ENCODE measurements around the gene CBARP. TPM values are rescaled to one million over a fixed set of nuclear protein-coding genes. Genes with fewer than 3 reads are reported as not detected.

The CBARP gene
- total RNA-seq, 1 experiment from 2014 or later: 23.8 TPM

- no peak for TF ChIP-seq CBX3 (IDR thresholded peaks at IDR 0.05; ENCODE audit: low read depth)
- TF ChIP-seq REST (IDR thresholded peaks at IDR 0.05; ENCODE audit: low read depth): no peak
- no peak for TF ChIP-seq POLR2AphosphoS5 (IDR thresholded peaks at IDR 0.05; ENCODE audit: low read depth, low read length)
- no peak for TF ChIP-seq EZH2phosphoT487 (IDR thresholded peaks at IDR 0.05; ENCODE audit: borderline replicate concordance)
- no peak for TF ChIP-seq MAX (IDR thresholded peaks at IDR 0.05)
- no peak for TF ChIP-seq EGR1 (IDR thresholded peaks at IDR 0.05; ENCODE audit: low read depth)
- TF ChIP-seq EZH2 (IDR thresholded peaks at IDR 0.05): no peak
- no peak for TF ChIP-seq ZFX (IDR thresholded peaks at IDR 0.05)
- Histone ChIP-seq H4K20me1 (ENCODE audit: insufficient read depth) (no peaks in the 10 kb centered on the region), H3K27ac (ENCODE audit: low read depth, low read length) (peak overlapping the region; percentile 14; the same call in 1 of the 2 replicates), H3K79me2 (ENCODE audit: insufficient read depth, low read length) (peaks cover 11% of the 10 kb centered on the region; the same call in 1 of the 2 replicates), H3K27me3 (ENCODE audit: insufficient read depth, low read length) (no peaks in the 10 kb centered on the region), H3K4me3 (replicated peaks in 1 of 2; ENCODE audit: low read depth in 1 of 2, low read length in 2 of 2) (no peak overlapping the region), H3K4me1 (ENCODE audit: control insufficient read depth in 1 of 2, insufficient read depth in 2 of 2, low read length in 2 of 2) (peaks cover 15 to 25% of the 10 kb centered on the region in 2 experiments), H3K9me2 (ENCODE audit: insufficient read depth) (no peaks in the 10 kb centered on the region), H3K9me3 (ENCODE audit: control insufficient read depth in 1 of 2, insufficient read depth in 1 of 2, low read depth in 1 of 2, low read length in 2 of 2) (no peaks in the 10 kb centered on the region), H3K9ac (ENCODE audit: low read length) (no peak overlapping the region), H3K4me2 (ENCODE audit: low read length) (no peak overlapping the region), H2AFZ (ENCODE audit: low read depth, low read length, poor library complexity, severe bottlenecking) (no peak overlapping the region), H3K36me3 (ENCODE audit: control insufficient read depth in 1 of 2, insufficient read depth in 2 of 2, low read length in 2 of 2) (peaks cover 2 to 6% of the 10 kb centered on the region in 2 experiments; a peak in 2 of 4 replicates)
- ATAC-seq (no peak), DNase-seq (ENCODE audit: low read depth, low spot score) (no peak)
- BruUV-seq (replicated peaks): no TSS peak
- intact Hi-C loops (cut with micrococcal nuclease): no loop called here
- ChIA-PET CTCF (interaction anchor here (2.4 kb wide), 1 partner anchor 111 kb away, joined by 8 read pairs; no protein-coding TSS in a partner anchor), POLR2A (no interaction called here), RAD21 (ENCODE audit: low non-redundant PET in 1 of 2, low total read pairs in 2 of 2, uncharacterized antibody in 2 of 2, unreplicated experiment in 2 of 2) (interaction anchor here in 1 of 2 experiments (0.5 kb wide), 1 partner anchor 149 kb away, joined by 3 read pairs; no protein-coding TSS in a partner anchor)
Observed at GRCh38 chr19:1224047-1224825, 13.6 kb downstream of the CBARP start.
